Endothelial cell (in vitro differentiated cells): ENCODE data around the gene TMOD1. TPM values are rescaled to one million over a fixed set of nuclear protein-coding genes. Genes with fewer than 3 reads are reported as not detected.

ENCODE experiments used
- DNase-seq: peaks from one replicate; pipeline ENCODE4 v3.0.0; 2021; ENCODE audit warnings: low spot score
- H3K27ac Mint-ChIP-seq: one replicate; pipeline ENCODE4 v1.8.0; 2021; ENCODE audit warnings: mixed read lengths, inconsistent platforms; ENCODE audit not compliant: unreplicated experiment
- H3K27me3 Mint-ChIP-seq: one replicate; pipeline ENCODE4 v1.8.0; 2021; ENCODE audit warnings: mild to moderate bottlenecking, moderate library complexity, mixed read lengths, inconsistent platforms; ENCODE audit not compliant: unreplicated experiment
- H3K36me3 Mint-ChIP-seq: one replicate; pipeline ENCODE4 v1.8.0; 2021; ENCODE audit warnings: mild to moderate bottlenecking, low read depth, mixed read lengths, inconsistent platforms; ENCODE audit not compliant: unreplicated experiment
- H3K4me1 Mint-ChIP-seq: one replicate; pipeline ENCODE4 v1.8.0; 2021; ENCODE audit warnings: mild to moderate bottlenecking, mixed read lengths, inconsistent platforms; ENCODE audit not compliant: unreplicated experiment
- H3K4me3 Mint-ChIP-seq: one replicate; pipeline ENCODE4 v1.8.0; 2021; ENCODE audit warnings: mild to moderate bottlenecking, mixed read lengths, inconsistent platforms; ENCODE audit not compliant: unreplicated experiment
- H3K9me3 Mint-ChIP-seq: one replicate; pipeline ENCODE4 v1.8.0; 2021; ENCODE audit warnings: mixed read lengths, inconsistent platforms; ENCODE audit not compliant: unreplicated experiment
- CTCF ChIP-seq: fragments of 200-600 bp; sonication (generic); IDR thresholded peaks from one replicate; pipeline ENCODE4 v1.5.0; 2021; ENCODE audit warnings: antibody characterized with exemption; ENCODE audit not compliant: unreplicated experiment
- total RNA-seq: library from RNA; stranded (reverse); fragmentation: NEBNext Ultra II Directional; extraction: Animal tissue kit (Norgen Biotek cat#: 25700); gene quantifications from one replicate; pipeline ENCODE4 v1.2.1, GENCODE V29; 2021; ENCODE audit not compliant: unreplicated experiment

TMOD1 gene
- total RNA-seq, 1 donor from 2014 or later: 0.41 TPM

- Mint-ChIP-seq H3K36me3 (peaks cover 9% of the 10 kb centered on the region), H3K27ac (no peak overlapping the region), H3K27me3 (peaks cover 11% of the 10 kb centered on the region), H3K9me3 (no peaks in the 10 kb centered on the region), H3K4me3 (no peak overlapping the region), H3K4me1 (peaks cover 14% of the 10 kb centered on the region)
- TF ChIP-seq CTCF: no peak
- no peak for DNase-seq
These were observed 5.3 kb downstream of the TMOD1 start for GRCh38 chr9:97506787-97507186.

GRCh38 chr9:97507428-97507984, 6.0 kb downstream of the TMOD1 start:
- H3K4me1 Mint-ChIP-seq: peaks cover 14% of the 10 kb centered on the region
- TF ChIP-seq CTCF: no peak
- H3K9me3 Mint-ChIP-seq: no peaks in the 10 kb centered on the region
- no peak overlapping the region for H3K4me3 Mint-ChIP-seq
- DNase-seq: no peak
- H3K36me3 Mint-ChIP-seq: peaks cover 9% of the 10 kb centered on the region
- H3K27ac Mint-ChIP-seq: no peak overlapping the region
- H3K27me3 Mint-ChIP-seq: peaks cover 9% of the 10 kb centered on the region

DNA sequence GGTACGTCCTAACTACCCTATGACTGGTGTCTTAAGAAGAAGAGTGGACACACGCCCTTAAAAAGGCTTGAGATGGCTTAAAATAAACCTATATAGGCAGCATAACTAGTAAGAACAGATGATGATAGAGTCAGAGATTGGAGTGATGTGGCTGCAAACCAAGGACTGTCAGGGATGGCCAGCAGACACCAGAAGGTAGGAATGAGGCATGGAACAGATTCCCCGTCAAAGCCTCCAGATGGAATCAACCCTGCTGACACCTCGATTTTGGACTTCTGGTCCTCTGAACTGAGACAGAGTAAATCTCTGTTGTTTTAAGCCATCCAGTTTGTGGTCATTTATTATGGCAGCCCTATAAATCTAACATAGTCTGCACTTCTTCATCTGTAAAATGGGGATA, 7.4 kb downstream of the TMOD1 start:
- DNase-seq: no peak
- Mint-ChIP-seq H3K4me1 (peaks cover 7% of the 10 kb centered on the region), H3K36me3 (peaks cover 4% of the 10 kb centered on the region), H3K27me3 (peaks cover 1% of the 10 kb centered on the region), H3K27ac (no peak overlapping the region), H3K9me3 (no peaks in the 10 kb centered on the region), H3K4me3 (no peak overlapping the region)
- TF ChIP-seq CTCF: no peak

DNA sequence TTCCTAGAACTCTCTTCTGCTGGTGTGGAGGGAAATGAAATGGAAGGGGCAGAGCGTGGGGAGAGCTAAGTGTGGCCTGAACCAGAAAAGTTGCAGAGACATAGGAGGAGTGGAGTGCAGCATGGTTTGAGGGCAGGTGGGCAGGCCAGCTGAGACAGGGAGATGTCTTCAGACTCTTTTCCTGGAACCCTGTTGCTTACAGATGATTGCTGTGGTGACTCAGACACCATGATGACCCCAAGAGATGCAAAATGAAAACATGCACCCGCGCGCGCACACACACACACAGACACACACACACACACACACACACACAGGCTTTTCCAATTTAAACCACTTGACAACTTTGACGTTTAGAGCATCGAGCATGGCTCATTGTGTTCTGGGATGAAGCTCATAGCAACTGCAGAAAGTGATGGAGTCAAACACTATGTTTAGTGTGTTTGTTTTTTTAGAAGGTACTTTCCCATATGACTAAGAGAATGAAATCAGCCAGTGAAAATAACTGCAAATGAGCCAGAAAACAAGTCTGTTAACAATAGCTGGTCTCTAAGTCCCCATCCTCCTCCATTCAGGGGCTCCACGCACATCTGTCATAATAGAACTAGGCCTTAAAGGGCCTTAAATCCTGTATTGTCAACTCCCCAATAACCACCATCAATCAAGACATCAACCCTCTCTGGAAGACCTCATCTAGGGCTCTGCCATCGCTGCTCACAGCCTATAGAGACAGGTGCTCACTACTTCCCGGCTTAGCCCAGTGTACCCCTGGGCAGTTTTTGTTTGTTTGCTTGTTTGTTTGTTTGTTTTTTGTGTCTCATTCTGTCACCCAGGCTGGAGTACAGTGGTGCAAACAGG, 9.6 kb downstream of the TMOD1 start:
- Mint-ChIP-seq H3K27ac (no peak overlapping the region), H3K36me3 (no peaks in the 10 kb centered on the region), H3K27me3 (peaks cover 1% of the 10 kb centered on the region), H3K4me3 (no peak overlapping the region), H3K4me1 (no peaks in the 10 kb centered on the region), H3K9me3 (no peaks in the 10 kb centered on the region)
- no peak for DNase-seq
- TF ChIP-seq CTCF: no peak
